Lower leg skin (tissue), 3 donors: ENCODE measurements around the gene CD86.

ENCODE experiments used
- CTCF ChIP-seq, 3 donors: fragments of 450-650 bp; IDR thresholded peaks; one replicate each; pipeline ENCODE4 v1.5.1; 2016; ENCODE audit warnings: antibody characterized with exemption in 3 of 3, mild to moderate bottlenecking in 3 of 3, moderate library complexity in 2 of 3
- POLR2A ChIP-seq, 2 donors: fragments of 450-650 bp; IDR thresholded peaks; one replicate each; pipeline ENCODE4 v1.6.1; 2016 to 2017; ENCODE audit warnings: antibody characterized with exemption in 2 of 2, mild to moderate bottlenecking in 1 of 2, moderate library complexity in 1 of 2

GRCh38 chr3:122077293-122078234 is 22.4 kb downstream of the CD86 start:
- no peak for TF ChIP-seq CTCF (IDR thresholded peaks at IDR 0.05)
- no peak for TF ChIP-seq POLR2A (IDR thresholded peaks at IDR 0.05)
